HepG2 (cell line): ENCODE results near the gene MEG3.

ENCODE experiments used
- EZH2 ChIP-seq: conservative IDR thresholded peaks from 2 replicates; pipeline ENCODE4 v1.6.1; 2012; ENCODE audit warnings: mild to moderate bottlenecking, low read depth, low read length, moderate library complexity
- FOXA1 ChIP-seq, 2 experiments: fragments of 450-650 bp in 1 of 2; sonication (generic) in 1 of 2; formaldehyde crosslinking in 1 of 2; IDR thresholded peaks; 2 replicates each; pipeline versions ENCODE4 v1.4.0 to v1.6.1; 2016 to 2020; ENCODE audit warnings: missing genetic modification reagents in 1 of 2
- TBX3 ChIP-seq: fragments of 450-650 bp; IDR thresholded peaks from 2 replicates; pipeline ENCODE4 v1.6.1; 2017; ENCODE audit warnings: antibody characterized with exemption, mild to moderate bottlenecking, inconsistent platforms, borderline replicate concordance
- ZFP41 ChIP-seq: sonication (generic); formaldehyde crosslinking; IDR thresholded peaks from 2 replicates; pipeline ENCODE4 v1.4.0; 2020; ENCODE audit warnings: mild to moderate bottlenecking, missing genetic modification reagents, borderline replicate concordance
- ZNF431 ChIP-seq: sonication (generic); formaldehyde crosslinking; IDR thresholded peaks from 2 replicates; pipeline ENCODE4 v1.9.0; 2022; ENCODE audit warnings: missing genetic modification reagents, low read depth, mild to moderate bottlenecking, borderline replicate concordance
- TF ChIP-seq, protein P1 (sequence below): sonication (generic); formaldehyde crosslinking; IDR thresholded peaks from 2 replicates; pipeline ENCODE4 v1.4.0; 2020; ENCODE audit warnings: missing genetic modification reagents
- TF ChIP-seq, protein P2 (sequence below), 2 experiments: sonication (generic) in 1 of 2; formaldehyde crosslinking in 1 of 2; IDR thresholded peaks; 2 replicates each; pipeline versions ENCODE4 v1.4.0 to v1.6.1; 2018 to 2020; ENCODE audit warnings: missing genetic modification reagents in 2 of 2, borderline replicate concordance in 1 of 2, low read depth in 1 of 2, mild to moderate bottlenecking in 1 of 2, missing biosample characterization in 1 of 2

DNA sequence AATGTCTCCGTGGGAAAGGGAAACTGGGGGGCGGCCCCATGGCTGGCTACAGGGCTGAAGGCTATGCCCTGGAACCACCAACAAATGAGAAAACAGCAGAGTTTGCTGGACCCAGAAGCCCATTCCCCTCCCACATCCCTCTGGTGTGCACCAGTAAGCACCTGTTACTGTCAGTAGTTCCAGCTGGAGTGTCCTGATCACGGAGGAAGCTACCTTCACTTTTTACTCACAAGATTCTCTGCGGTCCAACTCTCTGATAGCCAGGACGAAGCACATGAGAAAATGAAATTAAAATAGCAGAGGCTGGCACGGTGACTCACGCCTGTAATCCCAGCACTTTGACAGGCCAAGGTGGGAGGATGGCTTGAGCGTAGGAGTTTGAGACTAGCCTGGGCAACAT, 22.7 kb upstream of the MEG3 start:
- no peak for TF ChIP-seq FOXA1 (IDR thresholded peaks at IDR 0.05)
- no peak for TF ChIP-seq FOXA1 (CRISPR knock-in tag; IDR thresholded peaks at IDR 0.05)
- TF ChIP-seq, protein P1, sequence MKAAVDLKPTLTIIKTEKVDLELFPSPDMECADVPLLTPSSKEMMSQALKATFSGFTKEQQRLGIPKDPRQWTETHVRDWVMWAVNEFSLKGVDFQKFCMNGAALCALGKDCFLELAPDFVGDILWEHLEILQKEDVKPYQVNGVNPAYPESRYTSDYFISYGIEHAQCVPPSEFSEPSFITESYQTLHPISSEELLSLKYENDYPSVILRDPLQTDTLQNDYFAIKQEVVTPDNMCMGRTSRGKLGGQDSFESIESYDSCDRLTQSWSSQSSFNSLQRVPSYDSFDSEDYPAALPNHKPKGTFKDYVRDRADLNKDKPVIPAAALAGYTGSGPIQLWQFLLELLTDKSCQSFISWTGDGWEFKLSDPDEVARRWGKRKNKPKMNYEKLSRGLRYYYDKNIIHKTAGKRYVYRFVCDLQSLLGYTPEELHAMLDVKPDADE (CRISPR knock-in tag) = no peak
- no peak for TF ChIP-seq ZNF431 (CRISPR knock-in tag)
- no peak for TF ChIP-seq TBX3
- TF ChIP-seq, protein P2, sequence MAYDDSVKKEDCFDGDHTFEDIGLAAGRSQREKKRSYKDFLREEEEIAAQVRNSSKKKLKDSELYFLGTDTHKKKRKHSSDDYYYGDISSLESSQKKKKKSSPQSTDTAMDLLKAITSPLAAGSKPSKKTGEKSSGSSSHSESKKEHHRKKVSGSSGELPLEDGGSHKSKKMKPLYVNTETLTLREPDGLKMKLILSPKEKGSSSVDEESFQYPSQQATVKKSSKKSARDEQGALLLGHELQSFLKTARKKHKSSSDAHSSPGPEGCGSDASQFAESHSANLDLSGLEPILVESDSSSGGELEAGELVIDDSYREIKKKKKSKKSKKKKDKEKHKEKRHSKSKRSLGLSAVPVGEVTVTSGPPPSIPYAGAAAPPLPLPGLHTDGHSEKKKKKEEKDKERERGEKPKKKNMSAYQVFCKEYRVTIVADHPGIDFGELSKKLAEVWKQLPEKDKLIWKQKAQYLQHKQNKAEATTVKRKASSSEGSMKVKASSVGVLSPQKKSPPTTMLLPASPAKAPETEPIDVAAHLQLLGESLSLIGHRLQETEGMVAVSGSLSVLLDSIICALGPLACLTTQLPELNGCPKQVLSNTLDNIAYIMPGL (CRISPR knock-in tag; IDR thresholded peaks at IDR 0.05; ENCODE audit: borderline replicate concordance in 1 of 2, low read depth in 1 of 2) = no peak
- no peak for TF ChIP-seq EZH2
- no peak for TF ChIP-seq ZFP41 (CRISPR knock-in tag)
